H1 (cell line): Measurements from ENCODE around the gene SPATA6L. TPM values are rescaled to one million over a fixed set of nuclear protein-coding genes. Genes with fewer than 3 reads are reported as not detected.

Source experiments
- CTCF ChIA-PET: fragments of 300-600 bp; sonication (Branson Sonifier 250); formaldehyde crosslinking; loops from one replicate; lab custom pipeline; 2021; ENCODE audit not compliant: partially characterized antibody; lab: Charles Lee
- POLR2A ChIA-PET: fragments of 300-600 bp; sonication (Branson Sonifier 250); formaldehyde crosslinking; loops from one replicate; lab custom pipeline; 2021; ENCODE audit warnings: inconsistent platforms; ENCODE audit not compliant: partially characterized antibody; lab: Charles Lee
- DNase-seq, 2 experiments: peaks; one replicate each; pipeline versions ENCODE4 v3.0.0 to v3.0.0-alpha.2; 2010 to 2022; ENCODE audit warnings: low spot score in 2 of 2, low read depth in 1 of 2, mixed read lengths in 1 of 2
- FAIRE-seq: peaks from 2 replicates; lab custom pipeline; 2011; peaks lifted over from hg19 to GRCh38; lab: Jason Lieb, UNC
- H2AFZ ChIP-seq: 2 replicates; pipeline ENCODE4 v1.8.1; 2012; ENCODE audit warnings: low read length, inconsistent platforms
- H2AK5ac ChIP-seq: 2 replicates; pipeline ENCODE4 v1.6.1; 2013; ENCODE audit warnings: low read depth, low read length
- H2BK120ac ChIP-seq: replicated peaks from 2 replicates; pipeline ENCODE3; 2013; ENCODE audit warnings: low read depth, low read length, inconsistent platforms
- H2BK12ac ChIP-seq: 2 replicates; pipeline ENCODE4 v1.6.1; 2013; ENCODE audit warnings: low read depth, low read length
- H2BK15ac ChIP-seq: 2 replicates; pipeline ENCODE4 v1.6.1; 2013; ENCODE audit warnings: low read length
- H2BK20ac ChIP-seq: 2 replicates; pipeline ENCODE4 v1.6.1; 2013; ENCODE audit warnings: low read length
- H2BK5ac ChIP-seq: 2 replicates; pipeline ENCODE4 v1.6.1; 2013; ENCODE audit warnings: low read depth, low read length
- H3K14ac ChIP-seq: 2 replicates; pipeline ENCODE4 v1.6.1; 2013; ENCODE audit warnings: inconsistent platforms; ENCODE audit not compliant: insufficient read length
- H3K18ac ChIP-seq: 2 replicates; pipeline ENCODE4 v1.6.1; 2013; ENCODE audit warnings: low read length; ENCODE audit errors: extremely low read depth
- H3K23ac ChIP-seq: 2 replicates; pipeline ENCODE4 v1.6.1; 2013; ENCODE audit warnings: inconsistent platforms; ENCODE audit not compliant: insufficient read length
- H3K23me2 ChIP-seq: 2 replicates; pipeline ENCODE4 v1.6.1; 2013; ENCODE audit warnings: low read depth, low read length
- H3K27ac ChIP-seq: 2 replicates; pipeline ENCODE4 v1.6.1; 2011; ENCODE audit warnings: low read depth, low read length, inconsistent platforms
- H3K27me3 ChIP-seq, 4 experiments: replicated peaks in 1 of 4; 1 replicate in 1 of 4; 2 replicates in 3 of 4; pipeline versions ENCODE4 v1.6.1 to v1.8.1; 2011 to 2013; ENCODE audit warnings: low read length in 3 of 4, mild to moderate bottlenecking in 3 of 4, inconsistent platforms in 2 of 4, mixed read lengths in 2 of 4, moderate library complexity in 1 of 4; ENCODE audit not compliant: control insufficient read depth in 3 of 4, insufficient read depth in 3 of 4; ENCODE audit errors: extremely low read depth in 1 of 4
- H3K36me3 ChIP-seq, 4 experiments: 2 replicates each; pipeline versions ENCODE4 v1.6.1 to v1.8.1; 2011 to 2013; ENCODE audit warnings: mild to moderate bottlenecking in 4 of 4, low read length in 3 of 4, moderate library complexity in 2 of 4, control low read depth in 1 of 4, inconsistent platforms in 1 of 4; ENCODE audit not compliant: insufficient read depth in 4 of 4, control insufficient read depth in 2 of 4
- H3K4ac ChIP-seq: replicated peaks from 2 replicates; pipeline ENCODE3; 2013; ENCODE audit warnings: low read length, low read depth, mixed read lengths, inconsistent platforms; ENCODE audit not compliant: insufficient read length
- H3K4me1 ChIP-seq, 4 experiments: replicated peaks in 1 of 4; 1 replicate in 1 of 4; 2 replicates in 3 of 4; pipeline versions ENCODE4 v1.6.1 to v1.8.1; 2011 to 2013; ENCODE audit warnings: low read length in 3 of 4, inconsistent platforms in 2 of 4, mixed read lengths in 1 of 4; ENCODE audit not compliant: insufficient read depth in 4 of 4, control insufficient read depth in 3 of 4
- H3K4me2 ChIP-seq, 2 experiments: 2 replicates each; pipeline versions ENCODE4 v1.6.1 to v1.8.1; 2011 to 2013; ENCODE audit warnings: low read depth in 2 of 2, low read length in 2 of 2, control low read depth in 1 of 2, inconsistent platforms in 1 of 2, mild to moderate bottlenecking in 1 of 2; ENCODE audit not compliant: insufficient read depth in 1 of 2
- H3K4me3 ChIP-seq, 4 experiments: fragments of 200-600, 300-600 bp in 1 of 4; sonication (generic), shearing (Covaris generic), sonication (Bioruptor Twin) in 1 of 4; 2 replicates each; pipeline versions ENCODE4 v1.5.1 to v1.8.1; 2011 to 2016; ENCODE audit warnings: low read length in 4 of 4, low read depth in 3 of 4, control low read depth in 2 of 4, inconsistent platforms in 2 of 4, mild to moderate bottlenecking in 2 of 4, mixed read lengths in 1 of 4, moderate library complexity in 1 of 4; ENCODE audit not compliant: insufficient read depth in 2 of 4; ENCODE audit errors: extremely low read depth in 1 of 4
- H3K56ac ChIP-seq: replicated peaks from 2 replicates; pipeline ENCODE3; 2013; ENCODE audit warnings: low read depth, mild to moderate bottlenecking, mixed read lengths, low read length, inconsistent platforms; ENCODE audit not compliant: insufficient read length
- H3K79me1 ChIP-seq: 2 replicates; pipeline ENCODE4 v1.6.1; 2013; ENCODE audit warnings: low read depth, low read length, control low read depth
- H3K79me2 ChIP-seq, 2 experiments: 2 replicates each; pipeline versions ENCODE4 v1.6.1 to v1.8.1; 2012 to 2013; ENCODE audit warnings: low read length in 2 of 2, mild to moderate bottlenecking in 2 of 2, inconsistent platforms in 1 of 2; ENCODE audit not compliant: insufficient read depth in 2 of 2, control insufficient read depth in 1 of 2
- H3K9ac ChIP-seq, 4 experiments: replicated peaks in 1 of 4; 1 replicate in 1 of 4; 2 replicates in 3 of 4; pipeline versions ENCODE4 v1.6.1 to v1.8.1; 2011 to 2013; ENCODE audit warnings: low read depth in 3 of 4, low read length in 3 of 4, control low read depth in 2 of 4, mild to moderate bottlenecking in 2 of 4, moderate library complexity in 2 of 4, inconsistent platforms in 1 of 4; ENCODE audit errors: extremely low read depth in 1 of 4
- H3K9me3 ChIP-seq, 2 experiments: 2 replicates each; pipeline versions ENCODE4 v1.6.1 to v1.8.1; 2012 to 2013; ENCODE audit warnings: mild to moderate bottlenecking in 2 of 2, moderate library complexity in 2 of 2, control low read depth in 1 of 2, inconsistent platforms in 1 of 2, low read depth in 1 of 2, low read length in 1 of 2, mixed read lengths in 1 of 2; ENCODE audit not compliant: insufficient read depth in 2 of 2
- H4K20me1 ChIP-seq, 2 experiments: replicated peaks in 1 of 2; 2 replicates each; pipeline versions ENCODE3 to v1.8.1; 2011 to 2013; ENCODE audit warnings: inconsistent platforms in 2 of 2, low read length in 2 of 2, mild to moderate bottlenecking in 1 of 2; ENCODE audit not compliant: insufficient read depth in 2 of 2, control insufficient read depth in 1 of 2
- H4K5ac ChIP-seq: 2 replicates; pipeline ENCODE4 v1.6.1; 2013; ENCODE audit warnings: low read length, low read depth, mixed read lengths, inconsistent platforms; ENCODE audit not compliant: insufficient read length
- H4K8ac ChIP-seq: 2 replicates; pipeline ENCODE4 v1.8.0; 2013; ENCODE audit warnings: mild to moderate bottlenecking, moderate library complexity, low read length, inconsistent platforms; ENCODE audit not compliant: insufficient read depth; ENCODE audit errors: extremely low read depth
- H4K91ac ChIP-seq: replicated peaks from 2 replicates; pipeline ENCODE3; 2013; ENCODE audit warnings: low read length, mixed read lengths, inconsistent platforms; ENCODE audit not compliant: insufficient read length
- CEBPB ChIP-seq: IDR thresholded peaks from 2 replicates; pipeline ENCODE4 v1.6.1; 2012; ENCODE audit warnings: low read depth, low read length
- CHD2 ChIP-seq: IDR thresholded peaks from 2 replicates; pipeline ENCODE4 v1.6.1; 2012; ENCODE audit warnings: low read length, improper control_type of control experiment
- EGR1 ChIP-seq: IDR thresholded peaks from 2 replicates; pipeline ENCODE4 v1.6.1; 2011; ENCODE audit warnings: low read depth, low read length, borderline replicate concordance
- EP300 ChIP-seq, 2 experiments: IDR thresholded peaks; 1 replicate in 1 of 2; 2 replicates in 1 of 2; pipeline ENCODE4 v1.6.1; 2011 to 2012; ENCODE audit warnings: low read depth in 2 of 2, low read length in 2 of 2, mild to moderate bottlenecking in 2 of 2, borderline replicate concordance in 1 of 2, inconsistent platforms in 1 of 2, moderate library complexity in 1 of 2
- EZH2 ChIP-seq: fragments of 200-600 bp; sonication (generic); IDR thresholded peaks from 2 replicates; pipeline ENCODE4 v1.7.1; 2012; ENCODE audit warnings: low read depth, mild to moderate bottlenecking, moderate library complexity, low read length, inconsistent platforms; ENCODE audit not compliant: severe bottlenecking
- JUN ChIP-seq: IDR thresholded peaks from 2 replicates; pipeline ENCODE4 v1.6.1; 2011; ENCODE audit warnings: low read depth, mild to moderate bottlenecking, improper control_type of control experiment, low read length
- MAFK ChIP-seq: IDR thresholded peaks from 2 replicates; pipeline ENCODE4 v1.6.1; 2012; ENCODE audit warnings: low read depth, mild to moderate bottlenecking, improper control_type of control experiment, low read length
- POLR2A ChIP-seq, 2 experiments: IDR thresholded peaks; 1 replicate in 1 of 2; 2 replicates in 1 of 2; pipeline ENCODE4 v1.6.1; 2011; ENCODE audit warnings: low read depth in 2 of 2, low read length in 2 of 2, mild to moderate bottlenecking in 2 of 2; ENCODE audit errors: control extremely low read depth in 1 of 2
- RFX5 ChIP-seq: IDR thresholded peaks from 2 replicates; pipeline ENCODE4 v1.6.1; 2011; ENCODE audit warnings: low read depth, low read length, improper control_type of control experiment, borderline replicate concordance
- WGBS, 2 experiments: shearing (Covaris generic) in 1 of 2; methylation state at CpG; one replicate each; pipeline versions ENCODE4 v1.1.6 to v1.1.7; 2013 to 2015; ENCODE audit warnings: low lambda C conversion rate in 2 of 2, mixed read lengths in 2 of 2, inconsistent platforms in 1 of 2, low coverage in 1 of 2, missing lambda C conversion rate in 1 of 2; ENCODE audit not compliant: insufficient replicate concordance in 2 of 2, insufficient coverage in 1 of 2, insufficient read length in 1 of 2; ENCODE audit errors: extremely low coverage in 1 of 2, missing lambda C conversion rate in 1 of 2; 5-methylcytosine and 5-hydroxymethylcytosine counted together
- polyA plus RNA-seq, 7 experiments: library from polyadenylated mRNA; depleted of rRNA in 3 of 7; stranded (reverse) in 5 of 7; unstranded in 2 of 7; fragments of >200 nt in 5 of 7; fragments of 200-250 nt in 2 of 7; gene quantifications; 1 replicate in 5 of 7; 2 replicates in 1 of 7; 4 replicates in 1 of 7; pipeline versions ENCODE4 v1.2.1 to v1.2.3, GENCODE V29; 2011 to 2013; ENCODE audit warnings: missing spikeins in 2 of 7, mixed read lengths in 2 of 7
- total RNA-seq: library from RNA; stranded (reverse); fragmentation: NEBNext Ultra II Directional; extraction: Animal tissue kit (Norgen Biotek cat#: 25700); gene quantifications from 2 replicates; pipeline ENCODE4 v1.2.1, GENCODE V29; 2021
- TF ChIP-seq, protein P1 (sequence below): IDR thresholded peaks from 2 replicates; pipeline ENCODE4 v1.6.1; 2012; ENCODE audit warnings: inconsistent platforms
- TF ChIP-seq, protein P2 (sequence below): IDR thresholded peaks from 2 replicates; pipeline ENCODE4 v1.6.1; 2012; ENCODE audit warnings: low read length, inconsistent platforms

SPATA6L gene
- total and polyA plus RNA-seq, 2 of the 8 experiments (the other 6 are each of a cell fraction or from before 2014, with no cell fraction given): 0.57 to 1.1 TPM

DNA sequence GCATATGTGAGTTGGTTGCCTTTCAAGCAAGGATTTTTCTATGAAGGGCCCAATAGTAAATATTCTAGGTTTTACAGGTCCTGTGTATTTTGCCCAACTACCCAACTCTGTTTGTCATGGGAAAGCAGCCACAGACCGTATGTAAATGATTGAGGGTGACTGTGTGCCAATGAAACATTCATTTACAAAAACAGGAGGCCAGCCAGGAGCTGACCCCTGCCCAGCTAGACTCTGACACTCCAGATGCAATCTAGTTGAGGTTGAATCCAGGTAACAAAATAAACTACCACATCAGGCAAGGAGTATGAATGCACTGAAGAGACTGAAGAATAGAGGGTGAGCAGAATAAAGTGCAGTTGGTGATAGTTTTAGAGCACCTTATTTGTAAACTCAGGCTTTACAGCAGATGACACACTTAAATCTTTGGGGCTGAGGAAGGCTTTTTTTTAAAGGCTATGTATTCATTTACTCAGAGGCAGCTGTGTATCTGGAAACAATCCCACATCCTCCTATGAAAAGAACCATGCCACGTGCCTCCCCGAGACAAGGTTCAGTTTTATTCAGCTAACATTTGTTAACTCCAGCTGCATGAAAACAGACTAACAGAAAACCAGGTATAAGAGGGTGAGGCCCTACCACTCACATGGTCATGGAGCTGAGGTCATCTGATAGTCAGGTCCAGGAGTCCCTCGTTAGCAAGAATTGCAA lies 115.3 kb downstream of the SPATA6L start:
- Histone ChIP-seq H3K14ac (no peak overlapping the region), H4K20me1 (no peaks in the 10 kb centered on the region), H3K56ac (no peak overlapping the region), H3K23ac (no peak overlapping the region), H4K91ac (no peak overlapping the region), H3K4ac (no peak overlapping the region), H2AK5ac (no peak overlapping the region), H2BK15ac (no peak overlapping the region), H3K9ac (no peak overlapping the region), H4K8ac (no peak overlapping the region), H3K9me3 (no peaks in the 10 kb centered on the region), H2AFZ (no peak overlapping the region), H3K4me3 (no peak overlapping the region), H2BK20ac (no peak overlapping the region), H3K79me2 (no peaks in the 10 kb centered on the region), H3K23me2 (no peaks in the 10 kb centered on the region), H4K5ac (no peak overlapping the region), H3K18ac (no peak overlapping the region), H3K27ac (no peak overlapping the region), H3K4me2 (no peak overlapping the region), H2BK12ac (no peak overlapping the region), H3K79me1 (no peaks in the 10 kb centered on the region), H2BK120ac (no peak overlapping the region), H3K4me1 (no peaks in the 10 kb centered on the region), H3K27me3 (no peaks in the 10 kb centered on the region), H2BK5ac (no peak overlapping the region), H3K36me3 (no peaks in the 10 kb centered on the region)
- WGBS, 2 experiments: 81% methylated on average over 4 of the region's 4 CpGs; no CpG with 5 or more reads in 1 of the 2 experiments
- POLR2A ChIA-PET: interaction anchor here (1.8 kb wide), 1 partner anchor 60 kb away, joined by 5 read pairs; no protein-coding TSS in a partner anchor
- CTCF ChIA-PET: interaction anchor here (0.6 to 5.0 kb wide), 24 partner anchors 8 to 1635 kb away, joined by 3 to 55 read pairs (median 6); partner anchors contain the start of gene PLPP6
- FAIRE-seq (no peak), DNase-seq (no peak)
- TF ChIP-seq RFX5: no peak
- no peak for TF ChIP-seq EZH2
- TF ChIP-seq EP300 (IDR thresholded peaks at IDR 0.05; ENCODE audit: borderline replicate concordance in 1 of 2, low read depth in 2 of 2, low read length in 2 of 2): no peak
- TF ChIP-seq POLR2A (IDR thresholded peaks at IDR 0.05; ENCODE audit: control extremely low read depth in 1 of 2, low read depth in 2 of 2, low read length in 2 of 2): no peak
- TF ChIP-seq EGR1: no peak
- TF ChIP-seq, protein P1, sequence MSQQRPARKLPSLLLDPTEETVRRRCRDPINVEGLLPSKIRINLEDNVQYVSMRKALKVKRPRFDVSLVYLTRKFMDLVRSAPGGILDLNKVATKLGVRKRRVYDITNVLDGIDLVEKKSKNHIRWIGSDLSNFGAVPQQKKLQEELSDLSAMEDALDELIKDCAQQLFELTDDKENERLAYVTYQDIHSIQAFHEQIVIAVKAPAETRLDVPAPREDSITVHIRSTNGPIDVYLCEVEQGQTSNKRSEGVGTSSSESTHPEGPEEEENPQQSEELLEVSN: no peak
- TF ChIP-seq MAFK: no peak
- TF ChIP-seq CHD2: no peak
- no peak for TF ChIP-seq JUN
- TF ChIP-seq, protein P2, sequence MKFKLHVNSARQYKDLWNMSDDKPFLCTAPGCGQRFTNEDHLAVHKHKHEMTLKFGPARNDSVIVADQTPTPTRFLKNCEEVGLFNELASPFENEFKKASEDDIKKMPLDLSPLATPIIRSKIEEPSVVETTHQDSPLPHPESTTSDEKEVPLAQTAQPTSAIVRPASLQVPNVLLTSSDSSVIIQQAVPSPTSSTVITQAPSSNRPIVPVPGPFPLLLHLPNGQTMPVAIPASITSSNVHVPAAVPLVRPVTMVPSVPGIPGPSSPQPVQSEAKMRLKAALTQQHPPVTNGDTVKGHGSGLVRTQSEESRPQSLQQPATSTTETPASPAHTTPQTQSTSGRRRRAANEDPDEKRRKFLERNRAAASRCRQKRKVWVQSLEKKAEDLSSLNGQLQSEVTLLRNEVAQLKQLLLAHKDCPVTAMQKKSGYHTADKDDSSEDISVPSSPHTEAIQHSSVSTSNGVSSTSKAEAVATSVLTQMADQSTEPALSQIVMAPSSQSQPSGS: no peak
- TF ChIP-seq CEBPB: no peak
